ENCODE measurements around the gene RNF112.

DNA sequence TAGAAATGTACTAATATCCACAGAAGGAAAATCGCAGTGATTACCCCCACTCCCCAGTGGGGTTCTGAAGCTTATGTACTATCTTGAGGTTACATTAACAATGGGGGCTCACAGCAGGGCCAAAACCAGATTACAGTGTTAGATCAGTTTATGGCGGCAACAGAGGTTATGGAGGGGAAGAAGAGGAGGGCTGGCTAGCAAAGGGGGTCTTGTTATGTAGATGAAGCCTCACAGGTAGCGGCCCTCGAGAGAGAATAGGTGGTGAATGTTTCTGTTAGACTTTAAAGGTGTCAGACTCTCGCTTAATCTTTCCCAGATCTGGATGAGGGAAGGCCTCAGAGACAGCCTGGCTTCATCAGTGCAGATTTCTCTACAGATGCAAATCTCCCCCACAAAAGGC is 22.2 kb downstream of the RNF112 start:
- TF ChIP-seq, protein P1, sequence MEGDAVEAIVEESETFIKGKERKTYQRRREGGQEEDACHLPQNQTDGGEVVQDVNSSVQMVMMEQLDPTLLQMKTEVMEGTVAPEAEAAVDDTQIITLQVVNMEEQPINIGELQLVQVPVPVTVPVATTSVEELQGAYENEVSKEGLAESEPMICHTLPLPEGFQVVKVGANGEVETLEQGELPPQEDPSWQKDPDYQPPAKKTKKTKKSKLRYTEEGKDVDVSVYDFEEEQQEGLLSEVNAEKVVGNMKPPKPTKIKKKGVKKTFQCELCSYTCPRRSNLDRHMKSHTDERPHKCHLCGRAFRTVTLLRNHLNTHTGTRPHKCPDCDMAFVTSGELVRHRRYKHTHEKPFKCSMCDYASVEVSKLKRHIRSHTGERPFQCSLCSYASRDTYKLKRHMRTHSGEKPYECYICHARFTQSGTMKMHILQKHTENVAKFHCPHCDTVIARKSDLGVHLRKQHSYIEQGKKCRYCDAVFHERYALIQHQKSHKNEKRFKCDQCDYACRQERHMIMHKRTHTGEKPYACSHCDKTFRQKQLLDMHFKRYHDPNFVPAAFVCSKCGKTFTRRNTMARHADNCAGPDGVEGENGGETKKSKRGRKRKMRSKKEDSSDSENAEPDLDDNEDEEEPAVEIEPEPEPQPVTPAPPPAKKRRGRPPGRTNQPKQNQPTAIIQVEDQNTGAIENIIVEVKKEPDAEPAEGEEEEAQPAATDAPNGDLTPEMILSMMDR (conservative IDR thresholded peaks at IDR 0.05; ENCODE audit: low read depth, low read length) = no peak
- TF ChIP-seq EZH2 (IDR thresholded peaks at IDR 0.05; ENCODE audit: borderline replicate concordance, low read depth, low read length, poor library complexity, severe bottlenecking) = no peak

All from A673 (cell line).